Epithelial cell of esophagus (primary cell): ENCODE results near the gene PI4KA.
"Not testable (repeated sequence)": the region's sequence is repeated elsewhere in the genome, so short reads cannot be mapped to it uniquely, and the experiment has no call there.

Experiments used
- DNase-seq: peaks from one replicate; pipeline ENCODE4 v3.0.0; 2010; ENCODE audit warnings: low read depth
- H3K4me3 ChIP-seq: 2 replicates; pipeline ENCODE4 v1.5.1; 2011; ENCODE audit warnings: mild to moderate bottlenecking, low read length, control low read depth
- CTCF ChIP-seq: IDR thresholded peaks from 2 replicates; pipeline ENCODE4 v1.5.1; 2011; ENCODE audit warnings: low read depth, mild to moderate bottlenecking, low read length, control low read depth, inconsistent platforms; ENCODE audit not compliant: insufficient read depth; ENCODE audit errors: missing control alignments

Gene PI4KA

GRCh38 chr22:20666560-20666959, 192.1 kb downstream of the PI4KA start:
- no peak for DNase-seq
- TF ChIP-seq CTCF = no peak
- no peak overlapping the region for H3K4me3 ChIP-seq

- DNase-seq = no peak
- no peak overlapping the region for H3K4me3 ChIP-seq
- TF ChIP-seq CTCF = no peak
Measured at GRCh38 chr22:20664594-20664959, 194.0 kb downstream of the PI4KA start.

- no peak for DNase-seq
- TF ChIP-seq CTCF = no peak
- H3K4me3 ChIP-seq = no peak overlapping the region
Measured at GRCh38 chr22:20663941-20664593, 194.5 kb downstream of the PI4KA start.

- peak; percentile 86 for DNase-seq
- no peak overlapping the region for H3K4me3 ChIP-seq
- TF ChIP-seq CTCF = no peak
Measured at GRCh38 chr22:20663137-20663828, 195.3 kb downstream of the PI4KA start.

- DNase-seq, H3K4me3 ChIP-seq: not testable (repeated sequence)
Measured at GRCh38 chr22:20662524-20663036, 196.0 kb downstream of the PI4KA start.

- no peak for TF ChIP-seq CTCF
- no peak for DNase-seq
- H3K4me3 ChIP-seq = no peak overlapping the region
Measured at GRCh38 chr22:20661473-20661872, 197.1 kb downstream of the PI4KA start.

- DNase-seq = no peak
- no peak for TF ChIP-seq CTCF
- H3K4me3 ChIP-seq = no peak overlapping the region
Measured at GRCh38 chr22:20660441-20661054, 198.1 kb downstream of the PI4KA start.
